IPS-15b (cell line): ENCODE measurements around the gene CMTR1.
A peak's percentile ranks its signal among the peaks of the same experiment; 100 is the strongest.

ENCODE experiments used
- H3K27me3 ChIP-seq: one replicate; pipeline ENCODE4 v1.6.1; 2013; ENCODE audit warnings: low read length; ENCODE audit not compliant: control insufficient read depth, insufficient read depth
- H3K36me3 ChIP-seq: one replicate; pipeline ENCODE4 v1.6.1; 2013; ENCODE audit warnings: low read length; ENCODE audit not compliant: control insufficient read depth, insufficient read depth
- H3K4me1 ChIP-seq: one replicate; pipeline ENCODE4 v1.6.1; 2013; ENCODE audit warnings: mild to moderate bottlenecking, low read length; ENCODE audit not compliant: control insufficient read depth, insufficient read depth
- H3K4me3 ChIP-seq: one replicate; pipeline ENCODE4 v1.5.1; 2013; ENCODE audit warnings: low read depth, low read length
- H3K9ac ChIP-seq: one replicate; pipeline ENCODE4 v1.6.1; 2013; ENCODE audit warnings: low read depth, mild to moderate bottlenecking, low read length
- H3K9me3 ChIP-seq: one replicate; pipeline ENCODE4 v1.6.1; 2013; ENCODE audit warnings: mild to moderate bottlenecking, low read length; ENCODE audit not compliant: control insufficient read depth, insufficient read depth

CMTR1 gene

GRCh38 chr6:37406726-37407341 lies 26.2 kb upstream of the CMTR1 start:
- Histone ChIP-seq H3K4me1 (no peaks in the 10 kb centered on the region), H3K9me3 (no peaks in the 10 kb centered on the region), H3K4me3 (no peak overlapping the region), H3K9ac (no peak overlapping the region), H3K36me3 (no peaks in the 10 kb centered on the region), H3K27me3 (no peaks in the 10 kb centered on the region)

DNA sequence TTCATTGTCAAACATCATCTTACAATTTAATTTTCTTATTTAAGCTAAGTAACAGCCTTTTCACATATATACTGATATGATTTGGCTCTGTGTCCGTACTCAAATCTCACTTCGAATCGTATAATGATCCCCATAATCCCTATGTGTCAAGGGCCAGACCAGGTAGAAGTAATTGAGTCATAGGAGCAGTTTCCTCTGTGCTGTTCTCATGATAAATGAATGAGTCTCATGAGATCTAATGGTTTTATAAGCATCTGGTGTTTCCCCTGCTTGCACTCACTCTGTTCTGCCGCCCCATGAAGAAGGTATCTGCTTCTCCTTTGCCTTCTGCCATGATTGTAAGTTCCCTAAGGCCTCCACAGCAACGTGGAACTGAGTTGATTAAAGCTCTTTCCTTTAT lies 25.1 kb upstream of the CMTR1 start:
- no peaks in the 10 kb centered on the region for H3K27me3 ChIP-seq
- no peaks in the 10 kb centered on the region for H3K36me3 ChIP-seq
- no peak overlapping the region for H3K4me3 ChIP-seq
- no peaks in the 10 kb centered on the region for H3K4me1 ChIP-seq
- H3K9me3 ChIP-seq = no peaks in the 10 kb centered on the region
- H3K9ac ChIP-seq = no peak overlapping the region

GRCh38 chr6:37409501-37409900 lies 23.5 kb upstream of the CMTR1 start:
- Histone ChIP-seq H3K36me3 (no peaks in the 10 kb centered on the region), H3K9me3 (no peaks in the 10 kb centered on the region), H3K4me1 (no peaks in the 10 kb centered on the region), H3K9ac (no peak overlapping the region), H3K27me3 (no peaks in the 10 kb centered on the region), H3K4me3 (no peak overlapping the region)

DNA sequence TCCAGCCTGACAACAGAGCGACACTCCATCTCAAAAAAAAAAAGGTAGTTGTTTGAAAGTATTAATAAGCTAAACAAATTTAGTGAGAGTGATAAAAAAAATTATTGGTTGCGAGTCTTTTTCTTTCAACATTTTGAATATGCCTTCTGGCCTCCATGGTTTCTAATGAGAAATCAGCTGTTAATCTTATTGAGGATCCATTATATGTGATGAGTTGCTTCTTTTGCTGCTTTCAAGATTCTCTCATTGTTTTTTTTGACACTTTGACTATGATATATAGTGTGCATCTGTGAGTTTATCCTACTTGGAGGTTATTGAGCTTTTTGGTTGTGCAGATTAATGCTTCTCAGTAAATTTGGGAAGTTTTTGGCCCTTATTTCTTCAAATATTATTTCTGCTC lies 15.6 kb upstream of the CMTR1 start:
- no peaks in the 10 kb centered on the region for H3K4me1 ChIP-seq
- no peak overlapping the region for H3K9ac ChIP-seq
- H3K36me3 ChIP-seq = no peaks in the 10 kb centered on the region
- H3K27me3 ChIP-seq = no peaks in the 10 kb centered on the region
- no peaks in the 10 kb centered on the region for H3K9me3 ChIP-seq
- H3K4me3 ChIP-seq = no peak overlapping the region

DNA sequence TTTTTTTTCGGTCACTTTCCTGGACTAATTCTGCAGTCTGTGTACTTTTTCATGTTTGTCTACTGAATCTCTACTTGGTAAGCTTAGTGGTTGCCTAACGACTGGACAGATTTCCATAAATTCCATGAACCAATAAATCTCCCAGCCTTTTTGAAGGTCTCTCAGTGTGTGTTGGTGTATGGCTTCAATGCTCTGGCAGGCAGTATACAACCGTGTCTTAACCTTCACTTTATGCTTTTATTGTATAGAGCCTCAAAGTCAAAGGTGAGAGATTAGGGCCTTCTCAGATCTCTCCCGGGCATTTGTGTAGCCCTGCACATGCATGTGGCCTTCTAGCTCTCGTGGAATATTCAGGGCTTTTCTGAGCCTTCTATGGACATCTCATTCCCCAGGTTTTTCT lies 14.3 kb upstream of the CMTR1 start:
- Histone ChIP-seq H3K4me1 (no peaks in the 10 kb centered on the region), H3K9me3 (no peaks in the 10 kb centered on the region), H3K9ac (no peak overlapping the region), H3K27me3 (no peaks in the 10 kb centered on the region), H3K36me3 (no peaks in the 10 kb centered on the region), H3K4me3 (no peak overlapping the region)

- no peaks in the 10 kb centered on the region for H3K27me3 ChIP-seq
- no peak overlapping the region for H3K4me3 ChIP-seq
- H3K9ac ChIP-seq = no peak overlapping the region
- H3K36me3 ChIP-seq = no peaks in the 10 kb centered on the region
- H3K9me3 ChIP-seq = no peaks in the 10 kb centered on the region
- no peaks in the 10 kb centered on the region for H3K4me1 ChIP-seq
These were observed 6.7 kb upstream of the CMTR1 start for GRCh38 chr6:37426058-37426944.

DNA sequence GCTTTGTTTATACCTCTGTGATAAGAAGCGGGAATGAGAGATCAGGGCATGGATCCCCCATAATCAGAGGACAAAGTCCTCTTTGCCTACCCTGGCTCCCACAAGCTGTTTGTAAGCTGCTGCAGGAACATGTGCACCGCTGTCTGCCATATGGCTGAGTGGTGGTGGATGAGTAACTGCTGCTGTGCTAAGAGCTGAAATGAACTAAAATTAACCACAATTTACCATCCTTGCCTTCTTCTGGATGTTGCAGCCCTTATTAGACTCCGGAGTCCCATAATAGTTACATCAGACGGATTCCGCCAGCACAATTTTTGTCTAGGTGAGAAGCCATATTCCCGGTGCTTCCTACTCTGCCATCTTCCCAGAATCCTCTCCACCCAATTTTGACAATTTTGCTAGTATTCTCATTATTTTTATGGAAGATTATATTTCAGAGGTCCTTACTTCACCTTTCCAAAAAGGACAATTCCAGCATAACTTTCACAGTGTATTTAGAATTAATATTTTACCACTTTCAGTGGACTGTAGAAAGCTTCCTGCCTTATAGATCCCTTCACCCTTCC lies 6.0 kb upstream of the CMTR1 start:
- Histone ChIP-seq H3K9me3 (no peaks in the 10 kb centered on the region), H3K27me3 (no peaks in the 10 kb centered on the region), H3K36me3 (no peaks in the 10 kb centered on the region), H3K4me1 (no peaks in the 10 kb centered on the region), H3K9ac (no peak overlapping the region), H3K4me3 (no peak overlapping the region)

DNA sequence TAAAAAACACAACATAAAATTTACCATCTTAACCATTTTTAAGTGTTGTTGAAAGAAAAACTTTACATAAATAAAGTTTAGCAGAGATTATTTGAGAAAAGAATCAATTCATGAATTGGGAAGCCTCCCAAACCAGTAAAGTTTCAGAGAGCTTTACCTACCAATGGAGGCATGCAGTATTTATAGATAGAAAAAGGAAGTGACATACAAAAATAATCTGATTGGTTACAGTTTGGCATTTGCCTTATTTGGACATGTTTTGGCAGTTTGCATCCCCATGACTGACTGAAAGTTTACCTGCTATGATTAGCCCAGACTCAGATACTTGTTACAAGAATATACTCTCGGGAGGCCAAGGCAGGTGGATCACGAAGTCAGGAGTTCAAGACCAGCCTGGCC lies 3.7 kb upstream of the CMTR1 start:
- Histone ChIP-seq H3K36me3 (no peaks in the 10 kb centered on the region), H3K9ac (no peak overlapping the region), H3K9me3 (no peaks in the 10 kb centered on the region), H3K4me3 (no peak overlapping the region), H3K27me3 (no peaks in the 10 kb centered on the region), H3K4me1 (no peaks in the 10 kb centered on the region)

GRCh38 chr6:37432590-37432915 lies 468 bp upstream of the CMTR1 start:
- peak overlapping the region; percentile 57 for H3K4me3 ChIP-seq

GRCh38 chr6:37433657-37434271 lies 743 bp downstream of the CMTR1 start:
- peak overlapping the region; percentile 79 for H3K9ac ChIP-seq
- H3K4me3 ChIP-seq = peak overlapping the region; percentile 57
- H3K4me1 ChIP-seq = no peaks in the 10 kb centered on the region
- H3K27me3 ChIP-seq = no peaks in the 10 kb centered on the region
- H3K9me3 ChIP-seq = no peaks in the 10 kb centered on the region
- H3K36me3 ChIP-seq = peaks cover 4% of the 10 kb centered on the region

More at GRCh38 chr6:37432590-37432915, 468 bp upstream of the CMTR1 start:
- no peaks in the 10 kb centered on the region for H3K9me3 ChIP-seq
- H3K36me3 ChIP-seq = peaks cover 4% of the 10 kb centered on the region
- peak overlapping the region; percentile 29 for H3K9ac ChIP-seq
- no peaks in the 10 kb centered on the region for H3K4me1 ChIP-seq
- H3K27me3 ChIP-seq = no peaks in the 10 kb centered on the region

DNA sequence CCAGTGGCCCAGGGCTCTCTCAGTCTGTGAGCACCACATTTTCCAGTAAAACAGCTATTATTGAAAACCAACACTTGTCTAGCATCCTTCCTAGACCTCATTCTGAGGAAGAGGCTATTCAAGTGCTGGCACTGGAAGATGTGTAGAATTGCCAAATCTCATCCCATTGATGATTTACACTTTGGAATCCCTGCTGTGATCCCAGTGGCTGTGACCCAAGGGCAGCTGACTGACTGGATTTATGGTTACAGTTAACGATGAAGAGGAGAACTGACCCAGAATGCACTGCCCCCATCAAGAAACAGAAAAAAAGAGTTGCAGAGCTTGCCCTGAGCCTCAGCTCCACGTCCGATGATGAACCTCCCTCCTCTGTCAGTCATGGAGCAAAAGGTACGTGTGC lies 2.4 kb downstream of the CMTR1 start:
- H3K27me3 ChIP-seq = no peaks in the 10 kb centered on the region
- H3K9ac ChIP-seq = no peak overlapping the region
- H3K9me3 ChIP-seq = no peaks in the 10 kb centered on the region
- peaks cover 4% of the 10 kb centered on the region for H3K36me3 ChIP-seq
- no peak overlapping the region for H3K4me3 ChIP-seq
- no peaks in the 10 kb centered on the region for H3K4me1 ChIP-seq
